Ovary (tissue), 9 donors: ENCODE data around the gene SH2D7. TPM values are rescaled to one million over a fixed set of nuclear protein-coding genes. Genes with fewer than 3 reads are reported as not detected.
A peak's percentile ranks its signal among the peaks of the same experiment; 100 is the strongest.

Source experiments
- DNase-seq, 5 donors: peaks; one replicate each; pipeline ENCODE4 v3.0.0-alpha.2; 2019 to 2020
- H3K27ac ChIP-seq, 2 donors: fragments of 200-600 bp; one replicate each; pipeline versions ENCODE4 v1.5.1 to v1.8.0; 2019 to 2022
- H3K27me3 ChIP-seq: fragments of 200-600 bp; one replicate; pipeline ENCODE4 v1.8.0; 2022
- H3K36me3 ChIP-seq: fragments of 200-600 bp; sonication (generic); one replicate; pipeline ENCODE4 v1.5.1; 2019
- H3K4me1 ChIP-seq: one replicate; pipeline ENCODE4 v1.8.1; 2013; ENCODE audit warnings: mild to moderate bottlenecking, moderate library complexity; ENCODE audit not compliant: insufficient read depth
- H3K4me3 ChIP-seq: fragments of 200-600 bp; sonication (generic); one replicate; pipeline ENCODE4 v1.5.1; 2017
- H3K9me3 ChIP-seq, 2 donors: fragments of 200-600 bp in 1 of 2; sonication (generic) in 1 of 2; one replicate each; pipeline versions ENCODE4 v1.5.1 to v1.8.1; 2013 to 2019; ENCODE audit warnings: mild to moderate bottlenecking in 1 of 2, moderate library complexity in 1 of 2
- CTCF ChIP-seq, 3 donors: fragments of 450-650 bp in 2 of 3; fragments of 200-600 bp in 1 of 3; IDR thresholded peaks; one replicate each; pipeline versions ENCODE4 v1.5.1 to v1.8.0; 2016 to 2022; ENCODE audit warnings: antibody characterized with exemption in 3 of 3, mild to moderate bottlenecking in 1 of 3
- EP300 ChIP-seq: sonication (generic); formaldehyde crosslinking; IDR thresholded peaks from one replicate; pipeline ENCODE4 v1.6.1; 2017; ENCODE audit warnings: antibody characterized with exemption
- POLR2A ChIP-seq: fragments of 450-650 bp; IDR thresholded peaks from one replicate; pipeline ENCODE4 v1.6.1; 2017; ENCODE audit warnings: antibody characterized with exemption, mild to moderate bottlenecking, moderate library complexity
- WGBS, 3 donors: extraction: QIAGEN DNeasy Blood & Tissue Kit in 1 of 3; methylation state at CpG; one replicate each; pipeline versions ENCODE4 v1.1.5 to v1.1.7; 2013 to 2017; 5-methylcytosine and 5-hydroxymethylcytosine counted together
- intact Hi-C, 4 donors: fragments of 100-400 bp; cut with DNase I; formaldehyde crosslinking; loops; one replicate each; pipeline versions ENCODE4 v1.11.0 to v1.15.1; 2022 to 2023
- polyA plus RNA-seq, 2 donors: library from polyadenylated mRNA; stranded (reverse); fragments of 200-250 nt in 1 of 2; fragments of 350-450 nt in 1 of 2; fragmentation: Illumina TruSeq in 1 of 2; extraction: RNeasy Lipid Tissue Mini Kit (QIAGEN cat#74804) in 1 of 2; gene quantifications; one replicate each; pipeline ENCODE4 v1.2.3, GENCODE V29; 2013 to 2014
- total RNA-seq, 7 donors: library from RNA; depleted of rRNA in 2 of 7; stranded (reverse); fragments of >200 nt in 2 of 7; fragmentation: NEBNext Ultra II Directional in 3 of 7; extraction: Animal tissue kit (Norgen Biotek cat#: 25700) in 3 of 7; gene quantifications; one replicate each; pipeline versions ENCODE4 v1.1.0 to v1.2.4, GENCODE V29; 2016 to 2023
- donor health status: DM: no; HTN: no; CAD: no; lungs with moderate emphysema.
- donor health status: DM: no; HTN: no; CAD: no.
- donor health status: Bipolar disorder and iron deficiency.
- donor health status: DM: yes; HTN: yes; CAD: no.
- donor health status: DM: no; HTN: no; CAD: no.
- donor health status: DM: yes; HTN: yes; CAD: no.

Gene SH2D7
- total and polyA plus RNA-seq, 9 donors, result not detected

GRCh38 chr15:78075490-78076230 lies 16.7 kb upstream of the SH2D7 start:
- Histone ChIP-seq H3K4me3 (peak overlapping the region; percentile 82), H3K27me3 (no peaks in the 10 kb centered on the region), H3K9me3 (no peaks in the 10 kb centered on the region), H3K4me1 (peaks cover 17% of the 10 kb centered on the region), H3K36me3 (no peaks in the 10 kb centered on the region), H3K27ac (peak overlapping the region; percentile 93 to 95)
- 0 to 5% (median 1%) methylated on average over 7 of the region's 7 CpGs for WGBS, 3 donors
- peak; percentile 59 to 73 (median 68) for DNase-seq
- TF ChIP-seq EP300, result no peak
- TF ChIP-seq CTCF (IDR thresholded peaks at IDR 0.05), result no peak
- no peak for TF ChIP-seq POLR2A
- intact Hi-C loops, result loop anchor here in 3 of 4 donors (5.0 to 10.0 kb wide), 3 partner anchors 63 to 71 kb away; no protein-coding TSS in a partner anchor

GRCh38 chr15:78076231-78077052 lies 15.9 kb upstream of the SH2D7 start:
- peaks cover 15% of the 10 kb centered on the region for H3K4me1 ChIP-seq
- 14 to 23% (median 15%) methylated on average over 17 of the region's 17 CpGs for WGBS, 3 donors

GRCh38 chr15:78077053-78077870 lies 15.1 kb upstream of the SH2D7 start, which contains the start of gene TBC1D2B:
Gene TBC1D2B, minus strand, starts transcription at chr15:78077711. Its CDS starts 59 bp downstream, at chr15:78077652.
- no peak for TF ChIP-seq CTCF (IDR thresholded peaks at IDR 0.05)
- TF ChIP-seq POLR2A, result no peak
- no peak for TF ChIP-seq EP300
- 0 to 1% (median 1%) methylated on average over 72 to 98 of the region's 104 CpGs for WGBS, 3 donors
- Histone ChIP-seq H3K36me3 (no peaks in the 10 kb centered on the region), H3K27ac (peak within 1 kb of the TSS; percentile 93 to 95), H3K9me3 (no peaks in the 10 kb centered on the region), H3K4me3 (peak within 1 kb of the TSS; percentile 82), H3K27me3 (no peaks in the 10 kb centered on the region), H3K4me1 (peaks cover 9% of the 10 kb centered on the region)
- peak; percentile 72 to 83 (median 81) for DNase-seq
- intact Hi-C loops, result loop anchor here in 3 of 4 donors (5.0 to 10.0 kb wide), 3 partner anchors 65 to 72 kb away; no protein-coding TSS in a partner anchor

More at GRCh38 chr15:78076231-78077052, 15.9 kb upstream of the SH2D7 start:
- Histone ChIP-seq H3K27me3 (no peaks in the 10 kb centered on the region), H3K36me3 (no peaks in the 10 kb centered on the region), H3K4me3 (peak overlapping the region; percentile 82), H3K27ac (peak overlapping the region; percentile 93 to 95), H3K9me3 (no peaks in the 10 kb centered on the region)
- intact Hi-C loops, result loop anchor here in 3 of 4 donors (5.0 to 10.0 kb wide), 3 partner anchors 64 to 72 kb away; no protein-coding TSS in a partner anchor
- no peak for DNase-seq
- TF ChIP-seq CTCF (IDR thresholded peaks at IDR 0.05) (no peak), EP300 (no peak), POLR2A (no peak)

- DNase-seq, result no peak
- Histone ChIP-seq H3K9me3 (no peaks in the 10 kb centered on the region), H3K36me3 (no peaks in the 10 kb centered on the region), H3K4me3 (peak overlapping the region; percentile 82), H3K27ac (peak overlapping the region; percentile 42 to 95), H3K4me1 (peaks cover 4% of the 10 kb centered on the region), H3K27me3 (no peaks in the 10 kb centered on the region)
- TF ChIP-seq EP300 (no peak), CTCF (IDR thresholded peaks at IDR 0.05) (no peak), POLR2A (no peak)
- intact Hi-C loops, result loop anchor here in 3 of 4 donors (5.0 to 10.0 kb wide), 3 partner anchors 66 to 73 kb away; no protein-coding TSS in a partner anchor
- WGBS, 3 donors, result 6 to 19% (median 12%) methylated on average over 7 of the region's 7 CpGs
These were observed 14.5 kb upstream of the SH2D7 start for GRCh38 chr15:78077871-78078210.
